ENCODE results near the gene AQP12A.
"Not testable (repeated sequence)": the region's sequence is repeated elsewhere in the genome, so short reads cannot be mapped to it uniquely, and the experiment has no call there.

The AQP12A gene, protein sequence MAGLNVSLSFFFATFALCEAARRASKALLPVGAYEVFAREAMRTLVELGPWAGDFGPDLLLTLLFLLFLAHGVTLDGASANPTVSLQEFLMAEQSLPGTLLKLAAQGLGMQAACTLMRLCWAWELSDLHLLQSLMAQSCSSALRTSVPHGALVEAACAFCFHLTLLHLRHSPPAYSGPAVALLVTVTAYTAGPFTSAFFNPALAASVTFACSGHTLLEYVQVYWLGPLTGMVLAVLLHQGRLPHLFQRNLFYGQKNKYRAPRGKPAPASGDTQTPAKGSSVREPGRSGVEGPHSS

DNA sequence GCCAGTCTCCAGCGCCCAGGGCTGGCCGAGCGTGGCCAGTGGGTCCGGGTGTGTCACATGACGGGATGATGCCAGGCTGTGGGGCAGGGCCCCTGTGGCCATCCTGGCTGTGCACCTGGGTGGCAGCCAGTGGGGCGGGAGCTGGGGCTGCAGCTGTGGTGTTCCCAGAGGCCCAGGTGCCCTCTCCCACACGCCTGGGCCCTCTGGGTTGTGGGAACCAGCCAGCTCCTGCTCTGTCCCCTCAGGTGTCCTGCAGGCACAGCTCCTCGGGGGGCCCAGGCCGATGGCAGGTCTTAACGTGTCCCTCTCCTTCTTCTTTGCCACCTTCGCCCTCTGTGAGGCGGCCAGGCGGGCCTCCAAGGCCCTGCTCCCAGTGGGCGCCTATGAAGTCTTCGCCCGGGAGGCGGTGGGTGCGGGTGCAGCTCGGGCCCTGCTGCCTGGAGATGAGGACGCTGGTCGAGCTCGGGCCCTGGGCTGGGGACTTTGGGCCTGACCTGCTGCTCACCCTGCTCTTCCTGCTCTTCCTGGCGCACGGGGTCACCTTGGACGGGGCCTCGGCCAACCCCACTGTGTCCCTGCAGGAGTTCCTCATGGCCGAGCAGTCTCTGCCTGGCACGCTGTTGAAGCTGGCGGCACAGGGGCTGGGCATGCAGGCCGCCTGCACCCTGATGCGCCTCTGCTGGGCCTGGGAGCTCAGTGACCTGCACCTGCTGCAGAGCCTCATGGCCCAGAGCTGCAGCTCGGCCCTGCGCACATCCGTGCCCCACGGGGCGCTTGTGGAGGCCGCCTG, at the start of gene AQP12A:
AQP12A (plus strand) TSS at position 236 of the 790 bp plus-strand sequence; CDS start at position 284, 48 bp downstream.
- DNase-seq (ENCODE audit: low read depth in 2 of 2): not testable (repeated sequence)

DNA sequence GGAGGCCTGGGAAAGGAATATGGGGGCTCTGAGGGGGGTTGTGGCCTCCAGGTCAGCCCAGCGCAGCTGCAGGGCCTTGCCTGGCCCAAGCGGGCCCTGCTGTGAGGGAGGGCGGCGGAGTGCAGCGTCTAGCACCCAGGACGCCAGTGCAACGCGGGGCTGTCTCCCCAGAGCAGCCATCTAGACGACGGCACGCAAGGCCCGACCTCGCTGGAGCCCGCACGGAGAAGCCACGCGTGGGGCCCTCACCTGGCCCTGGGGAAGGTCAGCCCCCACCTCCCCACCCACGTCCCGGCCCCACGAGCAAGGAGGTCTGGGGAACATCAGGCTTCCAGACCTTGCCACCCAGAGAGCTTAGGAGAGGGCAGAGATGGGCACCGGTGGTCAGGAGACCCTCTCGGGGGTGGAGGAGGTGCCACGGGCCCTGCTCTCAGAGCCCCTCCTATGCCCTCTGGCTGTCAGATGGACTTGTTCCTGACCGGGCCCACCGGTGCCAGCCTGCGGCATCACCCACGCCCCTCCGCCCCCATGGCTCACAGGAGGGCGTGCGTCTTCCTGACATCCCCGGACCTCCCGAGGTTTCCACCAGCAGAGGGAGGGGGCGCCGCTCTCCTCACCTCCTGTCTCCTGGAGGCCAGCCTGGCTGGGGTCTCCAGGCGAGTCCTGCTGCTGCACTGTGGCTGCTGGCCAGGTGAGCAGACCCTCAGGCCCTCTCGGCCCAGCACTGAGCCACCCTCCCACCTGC, 49.4 kb upstream of the AQP12A start:
- DNase-seq (ENCODE audit: low read depth in 2 of 2): no peak

DNA sequence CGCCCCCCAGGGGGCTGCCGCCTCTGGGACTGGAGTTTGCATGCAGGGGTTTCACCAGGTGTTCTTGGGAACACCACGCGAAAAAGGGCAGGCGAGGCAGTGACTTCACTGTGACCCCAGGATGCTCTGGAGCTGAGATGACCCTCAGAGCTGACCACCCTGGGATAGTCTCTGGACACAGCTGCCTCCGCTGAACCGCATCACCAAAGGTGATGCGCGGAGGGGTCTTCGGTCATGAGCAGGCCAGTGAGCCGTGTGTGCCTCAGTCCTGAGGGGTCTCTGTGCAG, 48.9 kb upstream of the AQP12A start:
- no peak for DNase-seq (ENCODE audit: low read depth in 2 of 2)

DNA sequence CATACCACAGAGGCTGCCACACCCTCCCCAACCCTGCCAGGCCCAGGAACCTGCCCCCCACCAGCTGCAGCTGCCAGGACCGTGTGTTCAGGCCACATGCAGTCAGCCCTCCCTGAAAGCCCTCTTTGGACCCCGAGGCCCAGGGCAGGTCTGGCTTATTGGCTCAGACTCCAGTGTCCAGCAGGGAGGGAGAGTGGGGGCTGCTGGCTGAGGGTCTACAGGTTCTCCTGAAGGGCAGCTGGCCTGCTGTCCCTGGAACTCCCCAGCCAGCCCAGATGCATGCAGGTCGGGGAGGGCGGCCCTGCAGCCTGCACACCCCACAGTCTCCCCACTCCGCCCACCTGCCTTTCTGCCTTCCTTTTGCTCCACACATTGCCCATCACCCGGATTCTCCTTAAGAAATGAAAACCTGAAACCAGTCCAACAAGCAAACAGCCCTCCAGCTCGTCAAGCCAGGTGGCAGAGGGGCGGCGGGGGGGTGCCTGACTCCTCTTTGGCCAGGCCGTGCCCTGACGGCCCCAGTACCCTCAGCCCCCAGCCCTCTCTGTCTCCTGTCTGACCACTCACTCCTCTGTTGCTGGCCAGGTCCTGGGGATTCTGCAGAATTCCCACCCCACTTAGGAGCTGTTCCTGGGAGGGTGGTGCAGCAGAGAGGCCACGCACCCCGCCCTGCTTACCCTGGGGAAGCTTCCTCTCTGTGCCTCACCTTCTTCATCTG, 48.4 kb upstream of the AQP12A start:
- DNase-seq (ENCODE audit: low read depth in 2 of 2): no peak

DNA sequence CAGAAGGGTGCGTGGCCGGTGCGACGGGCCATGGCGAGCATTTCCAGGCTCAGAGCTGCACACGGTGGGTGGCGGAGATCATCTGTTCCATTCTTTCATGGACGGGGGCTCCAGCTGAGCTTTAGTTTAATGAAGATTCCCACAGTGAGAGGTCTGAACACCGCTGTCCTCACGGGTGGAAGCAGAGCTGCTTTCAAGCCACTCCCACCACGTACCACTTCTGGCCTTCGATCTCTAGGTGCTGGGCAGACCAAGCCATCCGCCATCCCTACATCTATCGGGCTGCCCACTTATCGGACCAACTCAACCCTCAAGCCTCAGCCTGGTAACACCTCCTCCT, 47.9 kb upstream of the AQP12A start:
- no peak for DNase-seq (ENCODE audit: low read depth in 2 of 2)

DNA sequence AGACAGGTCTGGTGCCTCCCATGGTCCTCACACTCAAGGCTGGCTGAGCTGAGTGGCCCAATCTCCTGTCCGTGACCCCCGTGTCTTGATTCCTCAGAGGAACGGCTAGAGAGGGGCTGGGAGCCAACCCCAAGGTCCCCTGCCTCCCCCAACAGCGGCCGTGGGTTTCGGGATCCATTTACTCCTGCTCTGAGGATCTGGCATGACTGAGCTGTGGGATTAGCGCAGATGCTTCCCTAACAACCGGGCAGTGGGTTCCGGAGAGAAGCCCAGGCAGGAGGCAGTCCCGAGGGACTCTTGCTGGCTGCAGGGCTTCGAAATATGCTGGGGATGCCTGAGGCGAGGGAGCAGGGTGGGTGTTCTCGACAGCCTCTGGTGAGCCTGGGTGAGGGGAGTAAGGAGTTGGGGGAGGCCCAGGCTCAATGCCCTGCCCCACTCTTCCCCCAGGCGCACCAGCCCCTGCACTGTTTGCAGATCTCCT, 47.5 kb upstream of the AQP12A start:
- DNase-seq (ENCODE audit: low read depth in 2 of 2): no peak

DNA sequence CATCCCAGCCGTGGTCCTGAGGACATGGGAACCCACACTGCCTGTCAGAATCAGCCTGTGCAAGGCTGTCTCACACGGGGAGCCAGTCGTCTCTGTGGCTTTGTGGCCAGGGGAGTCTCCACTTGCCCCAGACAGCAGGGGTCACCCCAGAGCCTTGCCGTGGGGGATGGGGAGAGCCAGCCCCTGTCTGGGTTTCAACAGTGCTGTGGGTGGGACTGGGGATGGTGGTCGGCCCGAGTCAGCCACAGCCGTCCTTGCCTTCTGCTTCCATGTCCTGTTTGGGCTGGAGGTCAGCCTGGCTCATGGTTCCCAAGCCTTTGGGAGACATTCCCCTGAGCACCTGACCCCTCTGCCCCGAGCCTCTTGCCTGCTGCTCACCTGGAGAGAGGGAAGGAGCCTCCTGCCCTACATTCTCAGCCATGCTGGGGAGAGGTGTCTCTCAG, 46.8 kb upstream of the AQP12A start:
- no peak for DNase-seq (ENCODE audit: low read depth in 2 of 2)

DNA sequence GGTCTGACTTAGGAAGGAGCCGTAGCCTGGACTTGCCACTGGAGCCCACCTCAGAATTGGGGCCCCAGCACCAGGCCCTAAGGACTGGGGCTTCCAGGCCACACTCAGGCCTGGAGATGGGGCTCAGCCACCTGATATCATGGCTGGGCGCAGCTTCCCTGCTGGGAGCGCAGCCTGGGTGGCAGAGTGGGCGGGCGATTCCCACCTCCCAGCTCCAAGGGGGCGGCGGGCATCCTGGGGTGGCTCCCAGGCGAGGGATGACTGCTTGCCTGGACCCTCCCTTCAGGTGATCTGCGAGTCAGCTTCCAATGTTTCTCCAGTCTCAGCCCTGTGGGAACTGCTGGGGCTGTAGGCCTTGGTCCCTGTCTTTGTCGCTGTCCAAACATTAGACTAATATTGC, 46.3 kb upstream of the AQP12A start:
- no peak for DNase-seq (ENCODE audit: low read depth in 2 of 2)

DNA sequence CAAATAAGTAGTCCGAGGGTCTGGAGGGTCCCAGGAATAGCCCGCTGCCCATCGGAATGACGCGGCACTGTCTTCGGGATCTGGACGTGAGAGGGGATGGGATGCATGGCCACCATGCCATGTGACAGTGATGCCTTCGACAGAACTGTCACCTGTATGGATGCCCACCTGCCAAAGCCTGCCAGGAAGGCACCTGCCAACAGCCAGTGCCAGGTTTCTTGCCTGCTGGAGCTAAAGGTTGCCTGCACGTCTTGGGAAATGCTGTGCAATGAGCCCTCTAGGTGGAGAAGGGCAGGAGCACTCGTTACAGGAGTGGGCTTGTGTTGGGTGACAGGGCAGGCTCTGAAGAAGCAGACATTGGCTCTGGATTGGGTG, 45.9 kb upstream of the AQP12A start:
- DNase-seq (ENCODE audit: low read depth in 2 of 2): no peak

DNA sequence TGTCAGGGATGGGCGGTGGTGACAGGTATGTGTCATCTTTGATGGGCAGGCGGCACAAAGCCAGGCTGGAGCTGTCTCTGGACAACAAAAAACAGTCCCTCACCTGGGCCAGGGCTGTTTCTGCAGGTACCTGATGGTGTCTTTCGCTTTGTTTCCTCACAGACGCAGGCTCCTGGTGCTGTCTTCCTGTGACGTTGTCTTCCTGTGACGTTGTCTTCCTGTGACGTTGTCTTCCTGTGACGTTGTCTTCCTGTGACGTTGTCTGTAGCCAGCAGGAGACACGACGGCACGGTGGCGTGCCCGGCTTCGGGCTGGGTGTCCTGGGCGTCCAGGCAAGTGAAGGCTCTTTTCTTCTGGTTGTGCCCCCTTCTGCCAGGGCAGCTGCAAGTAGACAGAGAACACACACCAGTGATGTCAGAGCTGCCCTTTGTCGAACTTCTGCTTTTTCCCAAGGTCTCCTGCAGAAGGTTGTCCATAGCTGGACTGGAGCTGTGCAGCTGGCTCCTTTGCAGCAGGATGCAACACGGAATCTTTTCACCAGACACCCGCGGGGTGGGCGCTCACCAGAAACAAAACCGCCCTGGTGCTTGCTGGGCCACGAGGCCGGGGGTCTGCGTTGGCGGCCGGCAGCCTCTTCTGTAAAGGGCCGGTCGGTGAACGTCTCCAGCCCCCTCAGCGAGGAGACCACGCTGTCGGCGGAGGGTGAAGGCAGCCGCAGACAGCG, 45.3 kb upstream of the AQP12A start:
- no peak for DNase-seq (ENCODE audit: low read depth in 2 of 2)

DNA sequence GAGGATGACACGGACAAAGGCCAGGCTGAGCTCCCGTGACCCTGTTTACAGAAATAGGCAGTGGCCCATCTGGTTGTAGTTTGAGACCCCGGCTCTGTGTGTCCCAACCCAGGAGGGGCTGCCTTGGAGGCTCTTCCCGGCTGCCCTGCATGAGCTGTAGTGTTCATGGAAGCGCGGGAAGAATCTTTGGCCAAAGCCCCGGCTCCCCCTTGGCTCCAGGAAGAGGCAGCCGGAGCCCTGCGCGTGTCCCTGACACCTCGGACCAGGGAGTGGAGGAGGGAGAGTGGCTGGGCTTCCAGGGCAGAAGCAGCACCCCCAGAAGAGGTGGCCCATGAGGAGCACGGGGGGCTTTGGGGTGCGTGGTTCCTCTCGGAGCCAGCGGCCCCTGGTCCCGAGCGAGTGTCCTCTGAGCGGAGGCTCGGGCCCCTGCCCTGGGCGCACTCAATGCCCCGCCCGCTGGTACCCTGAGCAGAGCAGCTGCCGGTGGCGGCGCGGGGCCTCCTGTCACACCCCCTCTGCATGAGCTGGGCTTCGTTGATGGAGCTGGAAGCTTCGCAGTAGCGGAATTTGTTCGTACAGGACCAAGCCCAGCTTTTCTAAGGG, 44.7 kb upstream of the AQP12A start:
- DNase-seq (ENCODE audit: low read depth in 2 of 2): no peak

DNA sequence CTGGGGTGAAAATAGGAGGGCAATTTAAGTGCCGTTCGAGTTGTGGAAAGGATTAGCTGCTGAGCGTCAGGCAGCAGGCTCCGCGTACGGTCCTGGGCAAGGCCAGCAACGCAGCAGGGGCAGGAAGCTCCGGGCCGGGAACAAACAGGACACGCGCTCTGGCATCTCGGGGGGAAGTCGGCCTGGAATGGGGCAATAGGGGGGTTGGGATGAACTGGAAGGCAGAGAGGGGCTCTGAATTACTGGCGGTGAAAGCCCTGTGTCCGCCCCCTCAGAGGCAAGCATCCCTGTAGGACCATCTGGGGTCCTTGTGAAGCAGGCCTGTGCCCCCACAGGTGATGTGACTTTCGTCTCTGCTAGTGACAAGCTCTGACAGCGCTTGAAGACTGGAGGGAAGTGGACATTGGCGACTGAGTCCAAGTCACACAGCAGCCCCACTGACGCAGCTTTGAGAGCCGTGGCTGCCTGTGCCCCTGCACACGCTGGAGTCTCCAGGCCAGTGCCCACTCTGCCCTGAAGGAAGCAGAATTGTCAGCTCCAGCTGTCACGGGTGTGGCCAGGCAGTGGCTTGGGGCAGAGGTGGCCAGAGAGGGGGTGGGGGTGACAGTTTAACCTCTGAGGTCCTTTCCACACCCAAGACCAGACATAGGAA, 44.0 kb upstream of the AQP12A start:
- no peak for DNase-seq (ENCODE audit: low read depth in 2 of 2)

DNA sequence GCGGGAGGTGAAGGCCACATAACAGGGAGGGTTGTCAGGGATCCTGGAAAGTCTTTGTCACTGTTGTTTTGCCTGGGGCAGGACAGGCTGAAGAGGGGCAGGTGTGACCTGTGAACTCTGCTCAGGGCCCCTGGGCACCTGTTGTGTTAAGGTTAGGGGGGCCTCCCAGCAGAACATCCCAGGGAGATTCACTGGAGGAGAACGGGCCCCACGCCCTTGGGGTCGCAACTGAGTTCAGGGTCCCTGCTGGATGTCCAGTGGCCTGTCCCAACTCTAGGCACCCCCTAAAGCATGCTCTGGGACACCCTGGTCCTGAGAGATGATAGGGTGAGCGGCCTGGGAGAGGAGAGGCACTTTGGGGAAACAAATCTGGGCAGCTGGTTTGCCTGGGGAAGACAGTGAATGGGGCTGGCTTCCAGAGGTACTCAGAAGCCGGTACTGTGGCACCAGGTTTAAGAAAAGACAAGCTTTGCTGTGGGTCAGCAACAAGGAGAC, 43.5 kb upstream of the AQP12A start:
- DNase-seq (ENCODE audit: low read depth in 2 of 2): no peak

DNA sequence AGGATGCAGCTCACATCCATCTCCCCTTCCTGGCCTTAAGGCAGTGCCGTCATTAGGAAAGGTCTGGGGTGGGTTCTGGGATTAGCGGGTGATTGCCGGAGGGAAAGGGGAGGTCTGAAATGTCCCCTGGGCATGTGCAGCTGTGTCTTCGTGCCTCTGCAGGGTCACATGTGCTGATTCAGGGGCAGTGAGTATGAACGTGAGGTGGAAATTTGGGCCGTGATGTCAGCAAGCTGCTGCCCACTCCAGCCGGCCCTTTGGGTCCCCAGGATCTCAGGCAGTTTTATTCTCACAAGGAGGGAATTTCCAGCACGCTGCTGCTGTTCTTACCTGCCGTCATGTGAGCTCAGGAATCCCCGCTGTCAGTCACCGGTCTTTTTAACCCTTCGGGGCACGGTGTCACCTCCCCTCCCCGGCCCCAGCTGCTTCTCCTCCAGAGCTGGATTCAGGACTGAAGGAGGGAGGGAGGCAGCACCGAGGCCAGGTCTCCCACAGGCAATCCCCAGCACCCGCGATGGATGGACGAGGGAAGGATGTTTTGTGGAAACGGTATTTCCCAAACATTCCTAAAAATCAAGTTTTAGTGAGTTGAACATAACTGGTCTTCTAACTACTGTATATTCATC, 42.9 kb upstream of the AQP12A start:
- DNase-seq (ENCODE audit: low read depth in 2 of 2): no peak

DNA sequence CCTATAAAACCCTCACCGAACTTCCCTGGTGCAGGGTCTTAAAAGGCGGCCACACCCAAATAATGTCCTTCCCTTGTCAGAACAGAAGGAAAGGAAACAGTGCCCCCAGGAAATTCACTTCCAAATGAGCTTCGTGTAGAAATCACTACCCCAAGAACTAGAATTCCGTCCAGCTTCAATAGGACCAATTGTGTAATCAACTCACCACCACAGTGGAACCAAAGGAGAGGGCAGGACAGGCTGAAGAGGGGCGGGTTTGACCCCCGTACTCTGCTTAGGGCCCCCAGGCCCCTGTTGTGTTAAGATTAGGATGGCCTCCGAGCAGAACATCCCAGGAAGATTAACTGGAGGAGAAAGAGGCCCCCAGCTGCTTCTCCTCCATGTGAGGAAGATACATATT, 42.3 kb upstream of the AQP12A start:
- DNase-seq (ENCODE audit: low read depth in 2 of 2): no peak

DNA sequence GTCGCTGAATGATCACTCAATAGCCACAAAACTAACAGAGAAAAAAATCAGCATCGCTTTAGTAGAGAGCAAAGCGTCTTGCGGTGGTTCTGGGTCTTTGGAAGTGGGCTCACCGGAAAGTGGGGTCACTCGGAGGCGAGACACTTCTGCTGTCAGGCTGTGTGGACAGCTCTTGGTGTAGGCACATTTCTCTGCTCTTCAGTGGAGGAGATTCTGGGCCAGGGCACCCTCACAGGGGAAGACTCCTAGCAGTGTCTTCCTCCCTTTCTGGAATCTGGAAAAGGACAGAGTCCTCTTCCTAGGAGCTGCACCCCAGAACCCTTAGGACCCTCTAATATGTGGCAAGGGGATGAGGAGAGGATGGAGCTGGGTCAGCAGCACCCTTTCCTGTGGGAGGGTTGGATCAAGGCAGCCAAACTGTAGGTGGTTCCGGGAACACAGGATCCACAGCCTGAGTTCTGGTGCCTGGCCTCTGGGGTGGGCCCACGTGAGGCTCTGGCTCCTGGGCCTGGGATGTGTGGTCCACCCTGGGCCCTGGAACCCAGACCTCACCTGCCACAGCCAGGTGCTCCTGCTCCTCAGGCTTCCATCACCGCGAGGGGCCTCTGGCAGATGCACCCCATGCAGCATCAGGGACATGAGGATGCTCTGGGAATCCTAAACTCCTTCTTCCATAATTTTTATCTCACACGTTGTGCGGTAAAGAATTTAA, 41.3 kb upstream of the AQP12A start:
- no peak for DNase-seq (ENCODE audit: low read depth in 2 of 2)

DNA sequence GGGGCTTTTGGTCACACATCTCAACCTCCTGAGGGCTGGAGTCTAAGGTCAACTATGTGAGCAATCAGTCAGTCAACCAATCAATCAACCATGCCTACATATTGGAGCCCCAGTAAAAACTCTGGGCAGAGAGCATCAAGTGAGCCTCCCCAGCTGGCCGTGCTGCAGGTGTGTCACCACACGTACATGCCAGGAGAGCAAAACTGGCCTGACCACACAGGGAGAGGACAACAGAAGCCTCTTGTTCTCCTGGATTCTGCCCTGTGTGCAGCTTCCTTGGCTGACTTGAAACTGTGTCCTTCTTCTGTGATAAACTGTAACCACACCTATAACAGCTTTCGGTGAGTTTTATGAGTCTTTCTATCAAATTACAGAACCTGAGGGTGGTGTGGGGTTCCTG, 40.5 kb upstream of the AQP12A start:
- no peak for DNase-seq (ENCODE audit: low read depth in 2 of 2)

DNA sequence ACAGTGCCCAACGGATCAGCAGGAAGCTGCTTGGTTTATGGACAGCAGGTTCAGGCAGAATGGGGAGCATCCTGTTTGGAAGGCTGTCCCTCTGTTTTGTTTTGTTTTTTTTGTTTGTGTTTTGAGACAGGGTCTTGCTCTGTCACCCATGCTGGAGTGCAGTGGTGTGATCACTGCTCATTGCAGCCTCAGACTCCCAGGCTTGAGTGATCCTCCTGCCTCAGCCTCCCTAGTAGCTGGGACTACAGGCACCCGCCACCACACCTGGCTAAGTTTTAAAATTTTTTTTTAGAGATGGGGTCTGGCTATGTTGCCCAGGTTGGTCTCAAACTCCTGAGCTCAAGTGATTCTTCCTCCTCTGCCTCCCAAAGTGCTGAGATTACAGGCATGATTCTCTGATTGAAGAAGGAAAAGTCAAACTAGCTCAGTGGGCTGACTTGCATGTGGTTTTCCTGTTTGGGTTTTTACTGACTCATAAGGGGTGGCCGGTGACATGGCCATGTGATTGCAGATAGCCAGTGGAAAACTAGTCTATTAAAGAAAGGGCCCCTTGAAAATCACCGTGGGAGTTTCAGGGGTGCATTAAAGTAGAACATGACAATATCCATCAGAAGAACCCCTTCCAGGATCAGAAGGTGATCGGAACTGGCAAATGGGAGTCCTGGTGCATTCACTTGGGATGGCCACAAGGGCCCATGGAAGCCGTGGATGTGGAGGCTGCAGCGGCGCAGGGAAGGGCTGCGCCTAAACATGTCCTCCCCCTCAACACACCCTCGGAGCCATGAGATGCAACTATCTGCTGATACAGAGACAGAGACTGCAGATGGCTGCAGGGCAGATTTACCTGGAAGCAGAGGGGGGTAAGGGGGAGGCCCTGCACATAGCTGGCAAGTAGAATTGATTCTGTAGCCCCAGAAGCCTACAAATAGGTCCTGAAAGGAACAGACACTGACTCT, 35.5 kb upstream of the AQP12A start:
- DNase-seq (ENCODE audit: low read depth in 2 of 2): no peak
